WTC11 (cell line): ENCODE data around the gene GRAMD2A.

Experiments
- ATF2 ChIP-seq: sonication (generic); formaldehyde crosslinking; IDR thresholded peaks from 2 replicates; pipeline ENCODE4 v1.8.1; 2022; ENCODE audit warnings: low read depth, missing genetic modification reagents, borderline replicate concordance
- CTCF ChIP-seq: fragments of 200-600 bp; IDR thresholded peaks from 2 replicates; pipeline ENCODE4 v1.8.0; 2022; ENCODE audit warnings: antibody characterized with exemption
- USF2 ChIP-seq: sonication (generic); formaldehyde crosslinking; IDR thresholded peaks from 2 replicates; pipeline ENCODE4 v1.8.1; 2023; ENCODE audit warnings: mild to moderate bottlenecking, missing genetic modification reagents, moderate library complexity
- ZBTB21 ChIP-seq: sonication (generic); formaldehyde crosslinking; IDR thresholded peaks from 2 replicates; pipeline ENCODE4 v1.8.1; 2023; ENCODE audit warnings: mild to moderate bottlenecking, missing genetic modification reagents, borderline replicate concordance

DNA sequence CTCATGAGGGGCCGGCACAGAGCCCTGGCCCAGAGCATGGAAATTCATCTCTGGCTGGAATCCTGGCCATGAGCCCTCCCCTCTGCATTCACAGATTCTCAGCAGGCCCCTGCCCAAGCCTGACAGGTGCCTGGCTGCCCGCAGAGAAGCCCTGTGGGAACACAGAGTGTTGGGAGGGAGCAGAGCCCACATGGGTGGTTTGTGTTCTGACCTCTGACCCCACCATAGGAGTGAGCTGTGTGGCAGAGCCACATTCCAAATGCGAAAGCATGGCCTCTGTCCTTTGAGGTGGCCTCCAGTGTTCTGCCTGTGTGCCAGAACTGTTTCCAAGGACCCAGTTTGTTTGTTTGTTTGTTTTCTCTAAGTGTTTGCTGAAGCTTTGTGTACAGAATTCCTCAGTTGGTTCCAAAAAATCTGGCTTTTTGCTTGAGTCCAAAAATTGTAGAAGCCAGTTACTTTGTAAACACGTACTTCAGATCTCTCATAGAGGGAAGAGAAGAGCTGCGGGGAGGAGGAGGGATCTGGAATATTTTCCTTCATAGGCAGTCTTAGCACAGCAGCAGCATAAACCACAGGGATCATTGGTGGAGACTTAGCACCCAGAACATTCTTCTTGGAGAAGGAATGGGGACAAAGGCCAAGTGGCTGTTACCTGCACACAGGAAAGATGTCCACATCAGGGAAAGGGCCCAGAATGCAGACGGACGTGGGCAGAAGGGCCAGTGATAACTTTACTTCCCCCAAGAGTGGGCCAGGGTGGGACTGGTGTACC lies 36.0 kb downstream of the GRAMD2A start:
- TF ChIP-seq ZBTB21 (no peak), CTCF (no peak), ATF2 (CRISPR knock-in tag) (no peak), USF2 (no peak)
